Activated CD4-positive, alpha-beta T cell treated with anti-CD3 and anti-CD28 coated beads, Interleukin-2, amount 50 U/mL, for 4 hours (primary cell): ENCODE measurements around the gene TRAPPC2L.
"Not testable (repeated sequence)": the region's sequence is repeated elsewhere in the genome, so short reads cannot be mapped to it uniquely, and the experiment has no call there.

Source experiments
- DNase-seq, 2 experiments: peaks; one replicate each; pipeline ENCODE4 v3.0.0-alpha.2; 2020

Gene TRAPPC2L

GRCh38 chr16:88893127-88893968 is 36.4 kb downstream of the TRAPPC2L start:
- DNase-seq = no peak

DNA sequence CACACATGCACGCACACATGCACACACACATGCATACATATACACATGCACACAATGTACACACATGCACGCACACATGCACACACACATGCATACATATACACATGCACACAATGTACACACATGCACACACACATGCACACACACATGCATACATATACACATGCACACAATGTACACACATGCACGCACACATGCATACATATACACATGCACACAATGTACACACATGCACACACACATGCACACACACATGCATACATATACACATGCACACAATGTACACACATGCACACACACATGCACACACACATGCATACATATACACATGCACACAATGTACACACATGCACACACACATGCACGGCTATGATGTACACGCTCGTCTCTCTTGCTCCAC is 37.3 kb downstream of the TRAPPC2L start:
- not testable (repeated sequence) for DNase-seq

GRCh38 chr16:88894681-88895300 is 37.9 kb downstream of the TRAPPC2L start:
- no peak for DNase-seq

DNA sequence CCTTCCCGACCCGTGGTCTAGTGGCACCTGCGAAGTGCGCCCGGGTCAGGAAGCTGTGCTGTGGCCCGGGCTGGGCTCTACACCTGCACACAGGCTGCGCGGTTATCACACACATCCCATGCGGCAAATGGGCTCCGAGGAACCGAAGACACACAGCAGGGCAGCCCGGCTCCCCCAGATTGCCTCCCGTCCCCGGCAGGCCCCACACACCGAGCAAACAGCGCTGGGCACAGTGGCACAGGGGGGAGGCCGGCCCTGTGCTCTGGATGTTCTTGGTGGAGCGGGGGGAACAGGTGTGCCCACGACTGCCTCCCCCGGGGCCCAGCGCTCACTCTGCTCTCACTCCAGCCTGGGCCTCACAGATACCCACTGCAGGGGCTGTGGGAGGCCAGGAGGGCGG is 38.4 kb downstream of the TRAPPC2L start:
- no peak for DNase-seq

- no peak for DNase-seq
Measured at GRCh38 chr16:88896238-88897070, 39.5 kb downstream of the TRAPPC2L start.

- no peak for DNase-seq
Measured at GRCh38 chr16:88897696-88898425, 40.9 kb downstream of the TRAPPC2L start.

GRCh38 chr16:88899901-88900661 is 43.2 kb downstream of the TRAPPC2L start:
- DNase-seq = no peak

DNA sequence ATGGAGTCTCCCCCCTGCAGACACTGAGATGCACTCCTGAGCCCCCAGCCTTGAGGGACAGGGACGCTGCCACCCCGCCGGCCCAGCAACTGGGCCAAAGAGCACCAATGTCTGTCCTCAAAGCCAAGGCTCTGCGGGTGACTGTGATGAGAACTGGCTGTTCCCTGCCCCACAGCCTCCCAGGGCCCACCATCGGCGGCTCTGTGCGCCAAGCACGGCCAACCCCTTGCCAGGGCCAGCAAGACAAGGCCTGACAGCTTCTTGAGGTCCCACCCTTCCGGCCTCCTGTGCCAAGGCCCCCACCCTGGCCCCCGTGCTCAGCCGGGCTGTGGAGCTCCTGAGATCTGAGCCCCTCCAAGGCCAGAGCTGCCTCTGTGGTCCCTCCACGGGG is 43.7 kb downstream of the TRAPPC2L start:
- DNase-seq = no peak

DNA sequence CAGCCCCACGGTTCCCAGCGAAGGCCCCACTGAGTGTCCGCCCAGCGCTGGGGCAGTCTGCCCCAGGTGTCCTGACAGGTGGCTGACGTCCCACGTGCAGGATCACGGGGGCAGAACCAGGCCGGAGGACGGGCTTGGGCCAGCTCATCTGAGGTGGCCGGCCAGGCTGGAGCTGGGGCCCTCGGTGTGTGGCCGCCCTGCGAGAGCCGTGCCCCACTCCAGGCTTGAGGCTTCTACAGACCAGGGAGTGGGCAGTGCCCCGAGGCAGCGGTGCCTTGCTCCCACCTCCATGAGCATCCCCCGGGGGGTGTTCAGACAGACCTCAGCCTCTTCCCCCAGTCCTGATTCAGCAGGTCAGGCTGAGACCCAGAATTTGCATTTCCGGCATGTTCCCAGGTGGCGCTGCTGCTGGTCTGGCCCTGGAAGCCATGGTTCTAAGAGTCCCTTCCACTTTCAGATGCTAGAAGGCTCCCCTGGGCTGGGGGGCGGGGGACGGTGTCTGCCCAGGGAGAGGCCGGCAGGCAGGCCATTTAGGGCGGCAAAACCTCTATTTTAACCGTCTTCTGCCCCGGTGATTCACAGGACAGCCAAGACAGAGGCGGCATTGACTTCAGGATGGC is 44.9 kb downstream of the TRAPPC2L start:
- no peak for DNase-seq

- no peak for DNase-seq
Measured at GRCh38 chr16:88902744-88903143, 45.8 kb downstream of the TRAPPC2L start.

DNA sequence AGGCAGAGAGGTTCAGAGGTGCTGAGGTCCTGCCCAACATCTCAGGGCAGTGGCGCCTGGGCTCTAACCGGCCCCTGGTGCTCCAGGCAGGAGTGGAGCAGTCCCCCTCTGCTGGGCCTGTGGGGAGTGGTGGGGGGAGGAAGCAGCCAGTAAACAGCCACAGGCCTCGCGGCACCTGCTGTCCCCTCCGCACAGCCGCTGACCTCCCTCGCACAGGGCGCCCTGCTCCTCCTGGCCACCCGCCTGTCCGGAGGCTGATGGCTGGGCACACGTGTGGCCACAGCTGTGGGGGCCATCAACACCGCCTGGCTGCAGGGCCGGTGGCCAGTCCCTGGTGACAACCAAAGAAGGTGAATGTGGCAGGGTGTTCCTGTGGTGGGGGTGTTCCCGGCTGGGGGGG is 46.3 kb downstream of the TRAPPC2L start:
- DNase-seq = no peak

GRCh38 chr16:88904676-88905365 is 47.9 kb downstream of the TRAPPC2L start:
- no peak for DNase-seq

DNA sequence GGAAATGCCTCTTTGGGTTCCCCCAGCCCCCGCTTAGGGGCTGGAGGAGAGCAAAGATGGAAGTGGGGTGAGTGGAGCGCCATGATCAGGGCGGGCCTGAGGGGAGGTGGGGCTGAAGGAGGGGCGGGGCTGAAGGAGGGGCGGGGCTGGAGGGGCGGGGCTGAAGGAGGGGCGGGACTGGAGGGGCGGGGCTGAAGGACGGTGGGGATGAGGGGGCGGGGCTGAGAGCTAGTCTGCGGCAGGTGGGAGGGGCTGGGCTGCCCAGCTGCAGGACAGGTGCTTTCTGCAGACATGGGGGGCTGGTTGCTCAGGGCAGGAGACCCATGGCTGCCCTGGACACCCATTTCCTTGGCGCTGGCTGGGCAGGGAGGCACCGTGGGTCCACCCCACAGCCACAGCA is 48.6 kb downstream of the TRAPPC2L start:
- no peak for DNase-seq

DNA sequence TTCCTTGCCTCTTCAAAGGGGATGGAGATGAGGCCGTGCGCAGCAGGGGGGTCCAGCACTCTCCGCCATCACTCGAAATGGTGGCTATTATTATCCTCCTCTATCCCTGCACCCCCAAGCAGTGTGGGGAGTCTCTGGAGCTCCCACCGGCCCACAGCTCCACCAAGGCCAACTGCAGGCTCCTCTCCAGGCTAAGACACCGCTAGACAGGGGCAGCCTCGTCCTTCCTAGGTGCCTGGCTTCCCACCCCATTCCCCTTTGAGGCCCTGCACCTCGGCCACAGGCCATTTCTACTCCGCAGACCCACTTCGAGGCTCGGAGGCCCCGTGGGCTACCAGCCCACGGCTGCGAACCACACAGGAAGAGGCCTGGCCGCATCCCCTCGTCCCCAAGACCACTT is 49.1 kb downstream of the TRAPPC2L start:
- no peak for DNase-seq

GRCh38 chr16:88906535-88907105 is 49.7 kb downstream of the TRAPPC2L start:
- no peak for DNase-seq

DNA sequence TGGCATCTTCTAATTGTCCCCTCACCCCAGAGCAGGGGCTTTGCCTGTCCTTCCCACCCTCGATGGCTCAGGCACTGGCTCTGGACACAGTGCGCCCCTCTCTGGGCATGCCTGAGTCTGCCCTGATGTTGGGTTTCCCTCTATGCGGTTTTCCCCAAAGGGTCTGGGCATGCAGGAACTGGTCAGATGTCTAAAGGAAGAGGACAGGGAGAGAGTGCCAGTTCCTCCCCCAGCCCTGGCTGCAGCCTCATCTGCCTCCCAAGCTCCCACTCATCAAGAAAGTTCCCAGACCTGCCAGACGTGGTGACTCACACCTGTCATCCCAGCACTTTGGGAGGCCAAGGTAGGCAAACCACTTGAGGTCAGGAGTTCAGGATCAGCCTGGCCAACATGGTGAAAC is 50.8 kb downstream of the TRAPPC2L start:
- no peak for DNase-seq

DNA sequence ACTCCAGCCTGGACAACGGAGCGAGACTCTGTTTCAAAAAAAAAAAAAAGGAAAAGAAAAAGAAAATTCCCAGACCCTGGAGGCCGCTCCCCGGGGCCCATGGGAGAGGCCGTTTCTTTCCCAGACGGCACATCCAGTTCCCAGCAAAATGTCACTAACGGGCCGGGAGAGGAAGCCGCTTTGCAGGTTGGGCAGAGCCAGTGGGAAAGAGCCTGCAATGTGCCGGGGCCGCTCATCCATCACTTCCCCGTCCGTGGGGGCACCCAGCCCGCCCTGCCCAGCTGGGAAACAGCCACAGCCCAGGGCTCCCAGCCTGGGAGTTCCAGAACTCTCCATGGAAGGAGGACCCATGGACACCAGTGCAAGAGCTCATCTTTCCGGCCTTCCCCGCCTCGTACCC is 51.4 kb downstream of the TRAPPC2L start:
- no peak for DNase-seq

DNA sequence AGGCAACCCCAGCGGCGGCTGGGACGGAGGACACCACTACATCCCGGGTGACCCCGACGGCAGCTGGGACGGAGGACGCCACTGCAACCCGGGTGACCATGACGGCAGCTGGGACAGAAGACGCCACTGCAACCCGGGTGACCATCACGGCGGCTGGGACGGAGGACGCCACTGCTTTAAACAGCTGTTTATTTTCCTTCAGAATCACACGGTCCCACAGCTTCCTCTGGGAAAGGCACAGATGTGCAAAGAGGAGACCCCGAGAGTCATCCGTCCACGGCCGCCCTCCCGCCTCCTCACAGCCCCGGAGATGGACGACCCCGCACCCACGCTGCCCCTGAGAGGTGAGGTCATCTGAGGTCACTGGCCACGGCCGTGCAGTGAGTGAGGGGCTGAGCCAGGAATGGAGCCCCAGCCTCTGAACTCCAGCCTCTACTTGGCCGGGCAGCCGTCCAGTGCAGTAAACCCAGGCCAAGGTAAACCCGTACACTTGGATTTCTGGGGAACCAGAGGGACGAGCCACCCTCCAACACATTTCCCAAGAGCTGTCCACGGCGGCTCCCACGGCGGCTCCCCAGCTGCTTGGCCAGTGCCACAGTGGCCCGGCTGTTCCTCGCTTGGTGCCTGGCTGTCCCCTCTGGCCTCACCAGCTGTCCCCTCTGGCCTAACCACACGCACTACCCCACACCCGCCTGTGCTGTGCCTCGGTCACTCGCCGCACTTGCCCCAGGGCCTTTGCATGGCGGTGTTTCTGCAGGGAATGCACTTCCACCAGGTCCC is 52.7 kb downstream of the TRAPPC2L start:
- DNase-seq = no peak

DNA sequence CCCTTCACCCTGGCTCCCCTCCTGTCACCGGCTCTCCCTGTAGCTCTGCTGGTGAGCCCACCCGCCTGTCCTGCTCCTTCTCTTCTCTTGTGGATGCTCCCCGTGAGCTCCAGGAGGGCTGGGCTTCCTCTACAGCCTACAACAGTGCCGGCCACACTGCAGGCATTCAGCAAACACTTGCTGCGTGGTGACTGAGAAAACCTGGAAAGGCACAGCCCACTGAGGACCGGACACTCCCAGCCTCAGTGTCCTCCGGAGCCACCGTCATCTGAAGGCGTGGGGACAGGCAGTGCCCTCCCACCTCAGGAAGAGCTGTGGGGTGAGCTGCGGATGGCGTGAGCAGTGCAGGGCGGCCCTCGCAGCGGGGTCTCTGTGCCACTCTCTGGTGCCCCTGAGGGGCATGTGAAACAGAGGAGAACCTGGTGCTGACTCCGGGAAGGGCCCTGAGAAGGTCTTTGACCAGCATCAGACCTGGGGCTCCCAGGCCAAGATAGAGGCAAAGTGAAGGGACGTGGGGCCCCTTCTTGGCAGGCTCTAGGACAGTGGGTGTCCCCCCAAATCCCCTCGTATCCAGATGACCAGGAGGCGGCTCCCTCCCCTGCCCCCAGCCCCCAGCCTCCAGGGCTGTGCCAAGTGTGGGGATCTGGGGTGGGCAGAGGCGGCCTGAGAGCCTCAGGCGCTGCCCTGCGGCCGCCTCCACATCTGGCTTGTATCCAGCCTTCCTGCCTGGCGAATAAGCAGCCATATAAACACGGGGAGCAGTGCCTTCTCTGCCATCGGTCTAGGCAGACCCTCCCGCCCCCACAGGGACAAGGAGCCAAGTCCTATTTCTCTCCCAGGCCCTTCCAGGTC is 53.6 kb downstream of the TRAPPC2L start:
- DNase-seq = no peak
